K562 (cell line): ENCODE data around the gene ACTN1. TPM values are rescaled to one million over a fixed set of nuclear protein-coding genes. Genes with fewer than 3 reads are reported as not detected.

ENCODE experiments used
- GATAD2B ChIP-seq: fragments of 450-650 bp; IDR thresholded peaks from 2 replicates; pipeline ENCODE4 v1.6.1; 2017; ENCODE audit warnings: mild to moderate bottlenecking, borderline replicate concordance
- MXI1 ChIP-seq: IDR thresholded peaks from 2 replicates; pipeline ENCODE4 v1.6.1; 2011; ENCODE audit warnings: low read depth, mild to moderate bottlenecking, improper control_type of control experiment, low read length
- PURB ChIP-seq: sonication (generic); formaldehyde crosslinking; IDR thresholded peaks from 2 replicates; pipeline ENCODE4 v1.9.0; 2021; ENCODE audit warnings: low read depth, mild to moderate bottlenecking, missing genetic modification reagents
- SRSF1 ChIP-seq: fragments of 200-400 bp; formaldehyde crosslinking; IDR thresholded peaks from 2 replicates; pipeline ENCODE4 v1.6.1; 2017; ENCODE audit warnings: mild to moderate bottlenecking, low read depth, low read length, moderate library complexity
- polyA plus RNA-seq, 8 experiments: library from polyadenylated mRNA; depleted of rRNA in 4 of 8; stranded (reverse) in 5 of 8; unstranded in 3 of 8; fragments of >200 nt; fragmentation: Nextera tagmentation in 2 of 8; fragmentation: Illumina TruSeq in 1 of 8; extraction: Ambion mirVana in 2 of 8; extraction: Trizol in 1 of 8; gene quantifications; 2 replicates each; pipeline versions ENCODE4 v1.2.1 to v1.2.3, GENCODE V29; 2011 to 2014; ENCODE audit warnings: inconsistent platforms in 1 of 8, missing spikeins in 1 of 8
- total RNA-seq, 7 experiments: library from RNA; depleted of rRNA in 6 of 7; stranded (reverse); fragments of >200 nt in 6 of 7; fragmentation: Illumina TruSeq in 2 of 7; extraction: Trizol in 2 of 7; gene quantifications; 2 replicates each; pipeline versions ENCODE4 v1.2.1 to v1.2.3, GENCODE V29; 2011 to 2021; ENCODE audit warnings: low replicate concordance in 1 of 7
- TF ChIP-seq, protein P1 (sequence below): fragments of 450-650 bp; IDR thresholded peaks from 2 replicates; pipeline ENCODE4 v1.6.1; 2016; ENCODE audit warnings: mild to moderate bottlenecking, moderate library complexity

The ACTN1 gene
- total and polyA plus RNA-seq, 9 of the 15 experiments (the other 6 are each of a cell fraction or from before 2014, with no cell fraction given), result 2.2 to 67.7 (median 34.5) TPM

DNA sequence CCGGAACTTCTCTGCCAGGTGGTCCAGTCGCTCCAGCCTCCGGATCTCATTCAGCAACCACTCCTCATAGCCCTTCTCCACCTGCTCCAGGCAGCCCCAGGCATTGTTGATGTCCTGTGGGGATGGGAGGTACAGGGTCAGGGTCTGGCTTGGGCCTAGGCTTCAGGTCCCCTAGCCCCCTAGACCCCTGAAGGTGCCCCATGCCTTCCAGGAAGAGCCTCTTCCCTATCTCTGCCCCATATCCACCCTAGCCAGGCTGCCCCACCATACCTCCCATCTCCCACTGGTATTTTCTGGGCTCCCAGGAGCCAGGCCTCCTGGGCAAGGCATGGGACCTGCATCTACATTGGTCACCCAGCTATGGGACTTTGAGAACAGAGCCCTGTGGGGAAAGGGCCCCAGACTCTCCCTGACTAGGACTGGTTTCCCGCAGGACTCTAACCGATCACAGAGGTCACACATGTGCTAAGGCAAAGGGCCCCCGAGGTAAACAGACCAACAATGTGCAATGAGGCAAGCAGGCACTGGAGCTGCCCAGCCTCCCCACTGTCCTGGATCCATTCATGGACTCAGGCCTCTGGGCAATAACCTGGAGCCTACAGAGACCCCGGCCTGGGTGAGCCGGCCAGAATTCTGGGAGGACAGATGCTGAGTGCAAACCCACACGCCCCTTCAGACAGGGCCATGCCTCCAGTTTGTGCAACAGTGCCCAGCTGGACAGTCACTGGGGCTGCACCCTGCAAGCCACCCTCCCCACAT, 88.8 kb downstream of the ACTN1 start (continued):
- TF ChIP-seq, protein P1, sequence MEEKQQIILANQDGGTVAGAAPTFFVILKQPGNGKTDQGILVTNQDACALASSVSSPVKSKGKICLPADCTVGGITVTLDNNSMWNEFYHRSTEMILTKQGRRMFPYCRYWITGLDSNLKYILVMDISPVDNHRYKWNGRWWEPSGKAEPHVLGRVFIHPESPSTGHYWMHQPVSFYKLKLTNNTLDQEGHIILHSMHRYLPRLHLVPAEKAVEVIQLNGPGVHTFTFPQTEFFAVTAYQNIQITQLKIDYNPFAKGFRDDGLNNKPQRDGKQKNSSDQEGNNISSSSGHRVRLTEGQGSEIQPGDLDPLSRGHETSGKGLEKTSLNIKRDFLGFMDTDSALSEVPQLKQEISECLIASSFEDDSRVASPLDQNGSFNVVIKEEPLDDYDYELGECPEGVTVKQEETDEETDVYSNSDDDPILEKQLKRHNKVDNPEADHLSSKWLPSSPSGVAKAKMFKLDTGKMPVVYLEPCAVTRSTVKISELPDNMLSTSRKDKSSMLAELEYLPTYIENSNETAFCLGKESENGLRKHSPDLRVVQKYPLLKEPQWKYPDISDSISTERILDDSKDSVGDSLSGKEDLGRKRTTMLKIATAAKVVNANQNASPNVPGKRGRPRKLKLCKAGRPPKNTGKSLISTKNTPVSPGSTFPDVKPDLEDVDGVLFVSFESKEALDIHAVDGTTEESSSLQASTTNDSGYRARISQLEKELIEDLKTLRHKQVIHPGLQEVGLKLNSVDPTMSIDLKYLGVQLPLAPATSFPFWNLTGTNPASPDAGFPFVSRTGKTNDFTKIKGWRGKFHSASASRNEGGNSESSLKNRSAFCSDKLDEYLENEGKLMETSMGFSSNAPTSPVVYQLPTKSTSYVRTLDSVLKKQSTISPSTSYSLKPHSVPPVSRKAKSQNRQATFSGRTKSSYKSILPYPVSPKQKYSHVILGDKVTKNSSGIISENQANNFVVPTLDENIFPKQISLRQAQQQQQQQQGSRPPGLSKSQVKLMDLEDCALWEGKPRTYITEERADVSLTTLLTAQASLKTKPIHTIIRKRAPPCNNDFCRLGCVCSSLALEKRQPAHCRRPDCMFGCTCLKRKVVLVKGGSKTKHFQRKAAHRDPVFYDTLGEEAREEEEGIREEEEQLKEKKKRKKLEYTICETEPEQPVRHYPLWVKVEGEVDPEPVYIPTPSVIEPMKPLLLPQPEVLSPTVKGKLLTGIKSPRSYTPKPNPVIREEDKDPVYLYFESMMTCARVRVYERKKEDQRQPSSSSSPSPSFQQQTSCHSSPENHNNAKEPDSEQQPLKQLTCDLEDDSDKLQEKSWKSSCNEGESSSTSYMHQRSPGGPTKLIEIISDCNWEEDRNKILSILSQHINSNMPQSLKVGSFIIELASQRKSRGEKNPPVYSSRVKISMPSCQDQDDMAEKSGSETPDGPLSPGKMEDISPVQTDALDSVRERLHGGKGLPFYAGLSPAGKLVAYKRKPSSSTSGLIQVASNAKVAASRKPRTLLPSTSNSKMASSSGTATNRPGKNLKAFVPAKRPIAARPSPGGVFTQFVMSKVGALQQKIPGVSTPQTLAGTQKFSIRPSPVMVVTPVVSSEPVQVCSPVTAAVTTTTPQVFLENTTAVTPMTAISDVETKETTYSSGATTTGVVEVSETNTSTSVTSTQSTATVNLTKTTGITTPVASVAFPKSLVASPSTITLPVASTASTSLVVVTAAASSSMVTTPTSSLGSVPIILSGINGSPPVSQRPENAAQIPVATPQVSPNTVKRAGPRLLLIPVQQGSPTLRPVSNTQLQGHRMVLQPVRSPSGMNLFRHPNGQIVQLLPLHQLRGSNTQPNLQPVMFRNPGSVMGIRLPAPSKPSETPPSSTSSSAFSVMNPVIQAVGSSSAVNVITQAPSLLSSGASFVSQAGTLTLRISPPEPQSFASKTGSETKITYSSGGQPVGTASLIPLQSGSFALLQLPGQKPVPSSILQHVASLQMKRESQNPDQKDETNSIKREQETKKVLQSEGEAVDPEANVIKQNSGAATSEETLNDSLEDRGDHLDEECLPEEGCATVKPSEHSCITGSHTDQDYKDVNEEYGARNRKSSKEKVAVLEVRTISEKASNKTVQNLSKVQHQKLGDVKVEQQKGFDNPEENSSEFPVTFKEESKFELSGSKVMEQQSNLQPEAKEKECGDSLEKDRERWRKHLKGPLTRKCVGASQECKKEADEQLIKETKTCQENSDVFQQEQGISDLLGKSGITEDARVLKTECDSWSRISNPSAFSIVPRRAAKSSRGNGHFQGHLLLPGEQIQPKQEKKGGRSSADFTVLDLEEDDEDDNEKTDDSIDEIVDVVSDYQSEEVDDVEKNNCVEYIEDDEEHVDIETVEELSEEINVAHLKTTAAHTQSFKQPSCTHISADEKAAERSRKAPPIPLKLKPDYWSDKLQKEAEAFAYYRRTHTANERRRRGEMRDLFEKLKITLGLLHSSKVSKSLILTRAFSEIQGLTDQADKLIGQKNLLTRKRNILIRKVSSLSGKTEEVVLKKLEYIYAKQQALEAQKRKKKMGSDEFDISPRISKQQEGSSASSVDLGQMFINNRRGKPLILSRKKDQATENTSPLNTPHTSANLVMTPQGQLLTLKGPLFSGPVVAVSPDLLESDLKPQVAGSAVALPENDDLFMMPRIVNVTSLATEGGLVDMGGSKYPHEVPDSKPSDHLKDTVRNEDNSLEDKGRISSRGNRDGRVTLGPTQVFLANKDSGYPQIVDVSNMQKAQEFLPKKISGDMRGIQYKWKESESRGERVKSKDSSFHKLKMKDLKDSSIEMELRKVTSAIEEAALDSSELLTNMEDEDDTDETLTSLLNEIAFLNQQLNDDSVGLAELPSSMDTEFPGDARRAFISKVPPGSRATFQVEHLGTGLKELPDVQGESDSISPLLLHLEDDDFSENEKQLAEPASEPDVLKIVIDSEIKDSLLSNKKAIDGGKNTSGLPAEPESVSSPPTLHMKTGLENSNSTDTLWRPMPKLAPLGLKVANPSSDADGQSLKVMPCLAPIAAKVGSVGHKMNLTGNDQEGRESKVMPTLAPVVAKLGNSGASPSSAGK, result no peak
- no peak for TF ChIP-seq SRSF1
- TF ChIP-seq PURB (CRISPR knock-in tag), result no peak
- no peak for TF ChIP-seq GATAD2B
- no peak for TF ChIP-seq MXI1
